ENCODE results near the gene CHMP3.

Gene CHMP3

GRCh38 chr2:86490245-86490644 lies 73.0 kb downstream of the CHMP3 start:
- Histone ChIP-seq H3K27me3 (ENCODE audit: control insufficient read depth, low read length) (no peaks in the 10 kb centered on the region), H3K36me3 (ENCODE audit: control insufficient read depth, low read length) (peaks cover 95% of the 10 kb centered on the region), H3K4me3 (ENCODE audit: low read length) (no peak overlapping the region), H3K79me2 (ENCODE audit: control insufficient read depth, low read length) (no peaks in the 10 kb centered on the region), H4K20me1 (ENCODE audit: control insufficient read depth, insufficient read depth, low read depth, low read length) (no peaks in the 10 kb centered on the region), H3F3A (ENCODE audit: control insufficient read depth, insufficient read depth) (no peaks in the 10 kb centered on the region), H3K4me1 (ENCODE audit: control insufficient read depth, low read length) (no peaks in the 10 kb centered on the region), H3K27ac (ENCODE audit: low read depth, low read length) (no peak overlapping the region), H3K4me2 (ENCODE audit: low read length) (no peak overlapping the region), H3K9me2 (replicated peaks; ENCODE audit: control insufficient read depth, low read length) (no peaks in the 10 kb centered on the region), H3K9me3 (ENCODE audit: control insufficient read depth, insufficient read depth, low read length) (no peaks in the 10 kb centered on the region)
- no peak for TF ChIP-seq CTCF (IDR thresholded peaks at IDR 0.05; ENCODE audit: low read depth, low read length, poor library complexity, severe bottlenecking)
- TF ChIP-seq EZH2phosphoT487 (IDR thresholded peaks at IDR 0.05; ENCODE audit: borderline replicate concordance, low read length), result no peak

GRCh38 chr2:86489542-86489941 lies 73.7 kb downstream of the CHMP3 start:
- TF ChIP-seq CTCF (IDR thresholded peaks at IDR 0.05; ENCODE audit: low read depth, low read length, poor library complexity, severe bottlenecking) (no peak), EZH2phosphoT487 (IDR thresholded peaks at IDR 0.05; ENCODE audit: borderline replicate concordance, low read length) (no peak)
- Histone ChIP-seq H3K27me3 (ENCODE audit: control insufficient read depth, low read length) (no peaks in the 10 kb centered on the region), H4K20me1 (ENCODE audit: control insufficient read depth, insufficient read depth, low read depth, low read length) (no peaks in the 10 kb centered on the region), H3K9me3 (ENCODE audit: control insufficient read depth, insufficient read depth, low read length) (no peaks in the 10 kb centered on the region), H3K27ac (ENCODE audit: low read depth, low read length) (no peak overlapping the region), H3K36me3 (ENCODE audit: control insufficient read depth, low read length) (peaks cover 99% of the 10 kb centered on the region), H3K79me2 (ENCODE audit: control insufficient read depth, low read length) (no peaks in the 10 kb centered on the region), H3K9me2 (replicated peaks; ENCODE audit: control insufficient read depth, low read length) (no peaks in the 10 kb centered on the region), H3K4me1 (ENCODE audit: control insufficient read depth, low read length) (no peaks in the 10 kb centered on the region), H3K4me2 (ENCODE audit: low read length) (no peak overlapping the region), H3K4me3 (ENCODE audit: low read length) (no peak overlapping the region), H3F3A (ENCODE audit: control insufficient read depth, insufficient read depth) (no peaks in the 10 kb centered on the region)

- Histone ChIP-seq H3K4me1 (ENCODE audit: control insufficient read depth, low read length) (no peaks in the 10 kb centered on the region), H3K36me3 (ENCODE audit: control insufficient read depth, low read length) (peaks cover 100% of the 10 kb centered on the region), H3K9me3 (ENCODE audit: control insufficient read depth, insufficient read depth, low read length) (no peaks in the 10 kb centered on the region), H3K27ac (ENCODE audit: low read depth, low read length) (no peak overlapping the region), H3K79me2 (ENCODE audit: control insufficient read depth, low read length) (no peaks in the 10 kb centered on the region), H3K4me2 (ENCODE audit: low read length) (no peak overlapping the region), H3K27me3 (ENCODE audit: control insufficient read depth, low read length) (no peaks in the 10 kb centered on the region), H3F3A (ENCODE audit: control insufficient read depth, insufficient read depth) (no peaks in the 10 kb centered on the region), H3K9me2 (replicated peaks; ENCODE audit: control insufficient read depth, low read length) (no peaks in the 10 kb centered on the region), H4K20me1 (ENCODE audit: control insufficient read depth, insufficient read depth, low read depth, low read length) (no peaks in the 10 kb centered on the region), H3K4me3 (ENCODE audit: low read length) (no peak overlapping the region)
- TF ChIP-seq CTCF (IDR thresholded peaks at IDR 0.05; ENCODE audit: low read depth, low read length, poor library complexity, severe bottlenecking) (no peak), EZH2phosphoT487 (IDR thresholded peaks at IDR 0.05; ENCODE audit: borderline replicate concordance, low read length) (no peak)
Observed at GRCh38 chr2:86488561-86489250, 74.5 kb downstream of the CHMP3 start.

Measured in DOHH2 (cell line).